Omental fat pad (tissue), 4 donors: ENCODE measurements around the gene RNF44. TPM values are rescaled to one million over a fixed set of nuclear protein-coding genes. Genes with fewer than 3 reads are reported as not detected.
A peak's percentile ranks its signal among the peaks of the same experiment; 100 is the strongest.

Experiments used
- ATAC-seq: fragments of 150-250 bp; one replicate; pipeline ENCODE4 v1.9.1; 2016; ENCODE audit warnings: mild to moderate bottlenecking, moderate library complexity; ENCODE audit not compliant: low FRiP score
- DNase-seq: peaks from one replicate; pipeline ENCODE4 v3.0.0-alpha.2; 2019; ENCODE audit warnings: low spot score
- total RNA-seq, 4 donors: library from RNA; depleted of rRNA; stranded (reverse); fragments of >200 nt; gene quantifications; one replicate each; pipeline ENCODE4 v1.1.0, GENCODE V29; 2016
- TF ChIP-seq, protein P1 (sequence below), 3 donors: fragments of 450-650 bp; IDR thresholded peaks; one replicate each; pipeline ENCODE4 v1.5.1; 2016 to 2017; ENCODE audit warnings: antibody characterized with exemption in 3 of 3, mild to moderate bottlenecking in 3 of 3, moderate library complexity in 2 of 3

Gene RNF44
- total RNA-seq, 4 donors from 2014 or later: 7.4 to 24.4 (median 10.8) TPM

DNA sequence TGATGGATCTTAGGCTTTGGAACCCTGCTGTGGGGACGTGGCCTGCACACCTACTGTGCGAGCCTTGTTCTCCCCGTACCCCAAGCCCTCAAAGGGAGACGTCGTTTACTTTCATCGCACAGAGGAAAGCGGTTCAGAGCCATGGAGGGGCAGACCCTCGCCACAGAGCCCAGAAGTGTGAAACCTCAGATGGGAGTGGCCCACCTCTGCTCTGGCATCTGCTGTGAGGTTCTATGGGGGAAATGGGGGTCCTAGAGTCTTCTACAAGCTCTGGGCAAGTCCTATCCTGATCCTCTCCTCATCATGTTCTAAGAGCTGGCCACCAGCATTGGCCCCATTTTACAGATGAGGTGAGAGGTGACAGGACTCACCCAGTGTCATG lies 3.7 kb upstream of the RNF44 start:
- TF ChIP-seq, protein P1, sequence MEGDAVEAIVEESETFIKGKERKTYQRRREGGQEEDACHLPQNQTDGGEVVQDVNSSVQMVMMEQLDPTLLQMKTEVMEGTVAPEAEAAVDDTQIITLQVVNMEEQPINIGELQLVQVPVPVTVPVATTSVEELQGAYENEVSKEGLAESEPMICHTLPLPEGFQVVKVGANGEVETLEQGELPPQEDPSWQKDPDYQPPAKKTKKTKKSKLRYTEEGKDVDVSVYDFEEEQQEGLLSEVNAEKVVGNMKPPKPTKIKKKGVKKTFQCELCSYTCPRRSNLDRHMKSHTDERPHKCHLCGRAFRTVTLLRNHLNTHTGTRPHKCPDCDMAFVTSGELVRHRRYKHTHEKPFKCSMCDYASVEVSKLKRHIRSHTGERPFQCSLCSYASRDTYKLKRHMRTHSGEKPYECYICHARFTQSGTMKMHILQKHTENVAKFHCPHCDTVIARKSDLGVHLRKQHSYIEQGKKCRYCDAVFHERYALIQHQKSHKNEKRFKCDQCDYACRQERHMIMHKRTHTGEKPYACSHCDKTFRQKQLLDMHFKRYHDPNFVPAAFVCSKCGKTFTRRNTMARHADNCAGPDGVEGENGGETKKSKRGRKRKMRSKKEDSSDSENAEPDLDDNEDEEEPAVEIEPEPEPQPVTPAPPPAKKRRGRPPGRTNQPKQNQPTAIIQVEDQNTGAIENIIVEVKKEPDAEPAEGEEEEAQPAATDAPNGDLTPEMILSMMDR (IDR thresholded peaks at IDR 0.05): no peak
- ATAC-seq (no peak), DNase-seq (no peak)

DNA sequence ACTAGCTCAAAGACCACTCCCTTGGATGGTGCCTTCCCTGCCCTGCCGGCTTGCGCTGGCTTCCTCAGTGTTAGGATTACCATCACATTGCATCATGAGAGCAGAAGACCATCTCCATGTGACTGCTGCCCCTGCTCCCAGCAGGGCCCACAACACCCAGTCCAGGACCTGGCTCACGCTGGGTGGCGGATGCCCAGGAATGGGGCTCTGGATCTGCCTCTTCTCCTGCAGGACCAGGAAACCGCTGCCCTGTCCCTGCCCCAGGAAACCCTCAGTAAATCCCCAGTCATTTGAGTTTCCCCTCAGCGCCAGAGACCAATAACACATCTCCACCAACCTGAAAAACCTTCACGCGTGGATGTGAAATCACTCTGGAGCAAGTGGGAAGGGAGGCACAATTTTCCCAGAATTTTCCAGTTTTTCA lies 3.3 kb upstream of the RNF44 start:
- ATAC-seq (no peak), DNase-seq (no peak)
- TF ChIP-seq, protein P1 (IDR thresholded peaks at IDR 0.05): no peak

DNA sequence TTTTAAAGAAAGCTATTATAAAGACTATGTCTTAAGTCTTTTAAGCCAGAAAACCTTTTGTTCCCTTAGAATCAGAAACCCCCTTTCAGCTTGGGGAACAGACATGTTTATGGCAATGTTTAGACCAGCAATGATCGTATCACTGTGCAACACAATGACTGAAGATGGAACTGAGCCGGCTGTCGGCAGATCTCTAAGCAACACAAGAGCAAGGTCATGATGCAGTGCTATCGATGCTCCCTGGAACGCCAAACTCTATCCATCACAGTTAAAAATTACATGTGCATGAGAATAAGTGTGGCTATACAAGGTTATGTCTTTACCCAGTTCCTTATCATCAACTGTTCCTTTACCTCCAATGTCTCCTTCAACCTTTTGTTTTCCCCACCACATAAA lies 1.8 kb upstream of the RNF44 start:
- TF ChIP-seq, protein P1 (IDR thresholded peaks at IDR 0.05): no peak
- ATAC-seq: no peak

DNA sequence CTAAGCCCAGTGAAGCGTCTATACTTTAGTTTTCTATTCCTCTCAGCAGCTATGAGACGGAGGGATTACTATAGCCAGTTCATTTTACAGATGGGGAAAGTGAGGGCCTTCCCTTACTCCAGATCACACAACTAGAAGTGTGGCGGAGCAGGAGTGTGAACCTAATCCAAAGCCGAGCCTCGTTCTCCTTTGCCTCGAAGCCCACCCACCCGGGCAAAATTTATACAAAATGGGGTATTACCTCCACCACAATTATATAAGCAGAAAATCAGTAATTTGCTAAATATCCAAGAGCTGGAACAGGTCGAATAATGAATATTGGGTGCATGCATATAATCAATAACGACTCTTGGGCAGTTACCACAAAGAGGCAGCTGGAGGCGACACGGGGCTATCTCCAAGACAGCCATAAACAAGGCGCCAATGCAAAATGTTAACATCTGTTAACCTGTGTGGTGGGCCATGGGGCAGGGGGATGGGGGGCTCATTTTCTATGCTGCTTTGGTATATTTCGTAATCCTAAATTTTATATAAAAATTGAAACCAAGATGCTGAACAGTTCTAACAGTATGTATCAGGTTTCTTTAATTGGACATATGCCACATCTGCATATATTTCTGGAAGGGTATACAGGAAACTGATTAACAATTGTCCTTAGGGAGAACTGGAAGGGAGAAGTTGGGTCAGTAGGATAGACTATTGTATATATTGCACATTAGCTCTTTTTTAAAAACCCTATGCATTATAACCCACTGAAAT lies 1.2 kb upstream of the RNF44 start:
- TF ChIP-seq, protein P1 (IDR thresholded peaks at IDR 0.05): no peak
- DNase-seq (no peak), ATAC-seq (no peak)

More for the DNA sequence above, 1.8 kb upstream of the RNF44 start:
- DNase-seq: no peak

DNA sequence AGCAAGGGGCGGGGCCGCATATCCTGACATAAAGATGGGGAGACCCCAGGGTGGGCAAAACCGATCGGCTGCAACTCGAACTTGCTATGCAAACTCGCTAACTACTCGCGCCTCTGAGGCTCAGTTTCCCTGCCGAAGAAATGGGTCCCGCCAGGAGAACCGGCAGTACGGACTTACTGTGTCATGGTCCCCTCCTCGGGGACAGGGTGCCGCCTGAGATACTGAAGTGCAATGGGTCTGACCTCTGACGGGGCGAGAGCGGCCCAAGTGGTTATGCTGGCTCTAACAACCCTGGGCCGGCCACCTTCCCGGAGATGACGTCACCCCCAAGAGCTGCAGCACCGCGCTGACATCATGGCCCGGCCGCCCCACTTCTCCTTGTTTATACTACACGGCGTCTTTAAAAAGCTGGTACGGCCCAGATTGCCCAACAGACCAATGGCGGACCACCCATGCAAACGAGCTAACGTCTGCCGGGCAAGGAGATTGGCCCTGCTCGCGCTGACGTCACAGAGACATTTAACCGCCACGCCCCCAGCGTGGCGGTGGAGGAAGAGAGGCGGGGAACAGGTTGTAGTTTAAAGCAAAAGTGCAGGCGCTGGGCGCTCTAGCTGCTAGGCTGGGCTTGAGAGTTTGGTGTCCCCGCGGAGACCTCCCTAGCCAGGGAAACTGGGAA lies 490 bp upstream of the RNF44 start:
- TF ChIP-seq, protein P1 (IDR thresholded peaks at IDR 0.05): no peak
- DNase-seq (peak; percentile 98), ATAC-seq (peak; percentile 92)

DNA sequence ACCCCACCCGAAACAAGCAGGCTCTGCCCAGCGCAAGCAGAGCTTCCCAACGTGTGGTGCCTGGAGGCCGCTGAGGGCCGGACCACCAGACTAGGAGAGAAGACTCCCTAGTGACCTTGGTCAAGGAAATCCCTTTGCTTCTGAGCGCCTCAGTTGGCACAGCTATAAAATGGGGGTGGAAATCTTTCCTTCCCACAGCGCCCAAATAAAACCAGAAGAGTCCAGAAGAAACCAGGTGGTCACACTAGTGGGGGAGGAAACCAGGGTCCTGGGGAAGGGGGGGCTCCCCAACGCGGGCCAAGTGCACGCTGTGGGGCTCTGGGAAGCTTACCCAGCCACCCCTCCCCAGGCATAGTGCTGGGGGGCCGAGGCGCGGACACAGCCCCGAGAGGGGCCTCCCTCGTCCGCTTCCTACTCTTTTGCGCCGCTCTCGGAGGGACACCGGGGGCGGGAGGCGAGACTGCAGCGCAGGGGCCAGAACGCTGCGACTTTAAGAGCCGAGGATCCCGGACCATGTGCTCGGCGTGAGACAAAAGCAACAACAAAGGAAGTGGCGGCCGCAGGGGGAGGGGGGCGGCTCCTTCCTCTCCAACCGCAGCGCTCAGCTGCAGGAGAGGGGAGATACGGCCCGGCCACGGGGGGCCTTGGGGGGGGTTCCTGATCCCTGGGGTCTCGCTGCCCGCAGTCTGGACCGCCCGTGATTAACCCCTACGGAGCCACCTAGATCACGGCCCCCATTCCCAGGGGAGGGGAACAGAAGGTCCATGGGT lies 885 bp downstream of the RNF44 start:
- ATAC-seq (peak; percentile 9), DNase-seq (peak; percentile 39)
- TF ChIP-seq, protein P1 (IDR thresholded peaks at IDR 0.05): no peak
